ENCODE measurements around the gene REXO2.

GRCh38 chr11:114478768-114479167 lies 39.5 kb downstream of the REXO2 start:
- TF ChIP-seq CTCF (IDR thresholded peaks at IDR 0.05) (no peak), EP300 (IDR thresholded peaks at IDR 0.05) (no peak), POLR2A (IDR thresholded peaks at IDR 0.05) (no peak), POLR2AphosphoS5 (IDR thresholded peaks at IDR 0.05) (no peak)
